Prostate gland (tissue), 2 donors: ENCODE measurements around the gene MBD3L3.

ENCODE experiments used
- POLR2A ChIP-seq: fragments of 450-650 bp; IDR thresholded peaks from one replicate; pipeline ENCODE4 v1.6.1; 2016; ENCODE audit warnings: antibody characterized with exemption, mild to moderate bottlenecking
- TF ChIP-seq, protein P1 (sequence below), 4 experiments: fragments of 200-600 bp in 2 of 4; fragments of 450-650 bp in 2 of 4; sonication (generic) in 2 of 4; IDR thresholded peaks; 1 replicate in 3 of 4; 2 replicates in 1 of 4; pipeline ENCODE4 v1.5.1; 2016 to 2019; ENCODE audit warnings: antibody characterized with exemption in 4 of 4, mild to moderate bottlenecking in 2 of 4, moderate library complexity in 2 of 4

DNA sequence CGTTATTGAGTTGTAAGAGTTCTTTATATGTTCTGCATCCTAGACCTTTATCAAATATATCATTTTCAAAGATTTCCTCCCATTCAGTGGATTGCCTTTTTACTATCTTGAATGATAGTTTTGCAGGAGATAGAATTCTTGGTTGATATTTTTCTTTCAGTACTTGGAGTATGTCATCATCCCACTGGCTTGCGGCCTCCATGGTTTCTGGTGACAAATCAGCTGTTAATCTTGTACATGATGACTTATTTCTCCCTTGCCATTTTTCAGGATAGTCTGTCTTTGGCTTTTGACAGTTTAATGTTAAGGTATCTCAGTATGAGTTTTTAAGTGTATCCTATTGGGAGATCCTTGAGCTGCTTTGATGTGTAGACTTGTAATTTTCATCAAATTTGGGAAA, 19.5 kb upstream of the MBD3L3 start:
- TF ChIP-seq, protein P1, sequence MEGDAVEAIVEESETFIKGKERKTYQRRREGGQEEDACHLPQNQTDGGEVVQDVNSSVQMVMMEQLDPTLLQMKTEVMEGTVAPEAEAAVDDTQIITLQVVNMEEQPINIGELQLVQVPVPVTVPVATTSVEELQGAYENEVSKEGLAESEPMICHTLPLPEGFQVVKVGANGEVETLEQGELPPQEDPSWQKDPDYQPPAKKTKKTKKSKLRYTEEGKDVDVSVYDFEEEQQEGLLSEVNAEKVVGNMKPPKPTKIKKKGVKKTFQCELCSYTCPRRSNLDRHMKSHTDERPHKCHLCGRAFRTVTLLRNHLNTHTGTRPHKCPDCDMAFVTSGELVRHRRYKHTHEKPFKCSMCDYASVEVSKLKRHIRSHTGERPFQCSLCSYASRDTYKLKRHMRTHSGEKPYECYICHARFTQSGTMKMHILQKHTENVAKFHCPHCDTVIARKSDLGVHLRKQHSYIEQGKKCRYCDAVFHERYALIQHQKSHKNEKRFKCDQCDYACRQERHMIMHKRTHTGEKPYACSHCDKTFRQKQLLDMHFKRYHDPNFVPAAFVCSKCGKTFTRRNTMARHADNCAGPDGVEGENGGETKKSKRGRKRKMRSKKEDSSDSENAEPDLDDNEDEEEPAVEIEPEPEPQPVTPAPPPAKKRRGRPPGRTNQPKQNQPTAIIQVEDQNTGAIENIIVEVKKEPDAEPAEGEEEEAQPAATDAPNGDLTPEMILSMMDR (IDR thresholded peaks at IDR 0.05): no peak
- TF ChIP-seq POLR2A: no peak
